Activated CD8-positive, alpha-beta memory T cell treated with anti-CD3 and anti-CD28 coated beads, Interleukin-2, amount 50 U/mL, for 24 hours (primary cell): Measurements from ENCODE around the gene NFKBIL1.

Experiments
- DNase-seq: peaks from one replicate; pipeline ENCODE4 v3.0.0-alpha.2; 2020; ENCODE audit errors: extremely low read depth

Gene NFKBIL1

DNA sequence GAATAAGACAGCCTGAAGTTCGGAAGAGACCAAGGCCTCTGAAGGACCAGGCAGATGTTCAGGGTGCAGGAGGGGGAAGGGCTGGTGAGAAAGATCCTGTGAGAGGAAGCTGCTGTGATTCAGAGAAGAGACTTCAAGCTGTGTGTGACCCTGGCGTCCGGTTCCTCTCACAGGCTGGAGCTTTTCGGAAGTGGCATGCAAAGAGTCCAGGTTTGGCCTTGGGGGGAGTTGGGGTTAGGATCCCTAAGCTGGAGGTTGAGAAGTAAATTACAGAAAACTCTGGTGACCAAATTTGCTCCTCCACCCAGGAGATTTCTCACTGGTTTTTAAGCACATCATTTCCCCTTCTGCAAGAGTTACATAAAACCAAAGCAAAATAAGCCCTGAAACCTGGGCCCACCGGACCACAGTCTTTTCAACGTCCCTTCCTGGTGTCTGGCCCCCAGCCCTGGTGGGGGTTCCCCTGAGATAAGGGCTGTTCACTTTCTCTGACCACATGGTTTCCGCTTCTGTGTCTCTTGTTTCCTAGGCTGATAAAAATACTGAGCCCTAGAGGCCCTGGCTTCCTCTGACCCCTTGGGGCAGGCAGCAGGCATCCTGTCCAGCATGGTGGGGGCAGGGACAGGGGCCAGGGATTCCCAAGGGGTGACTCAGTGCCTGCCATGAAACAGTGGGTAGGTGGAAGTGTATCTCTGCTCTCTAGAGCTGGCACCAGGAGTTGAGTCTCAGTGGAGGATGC, 12.7 kb downstream of the NFKBIL1 start:
- no peak for DNase-seq

DNA sequence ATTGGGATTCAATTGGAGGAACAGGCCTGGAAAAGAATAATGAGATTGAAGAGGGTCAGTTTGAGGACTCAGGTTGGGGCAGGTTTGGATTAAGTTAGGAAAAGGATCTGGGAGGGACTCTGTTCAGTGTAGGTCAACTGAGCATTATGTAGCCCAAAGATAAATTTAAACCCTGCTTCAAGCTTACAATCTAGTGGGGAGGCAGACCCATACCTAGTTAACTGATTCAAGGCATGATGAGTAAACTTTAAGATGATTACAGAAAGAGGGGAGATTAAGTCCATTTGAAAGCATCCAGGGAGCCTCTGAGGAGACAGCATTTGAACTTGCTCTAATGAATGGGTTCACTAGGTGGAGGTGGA, 13.3 kb downstream of the NFKBIL1 start:
- DNase-seq: no peak

DNA sequence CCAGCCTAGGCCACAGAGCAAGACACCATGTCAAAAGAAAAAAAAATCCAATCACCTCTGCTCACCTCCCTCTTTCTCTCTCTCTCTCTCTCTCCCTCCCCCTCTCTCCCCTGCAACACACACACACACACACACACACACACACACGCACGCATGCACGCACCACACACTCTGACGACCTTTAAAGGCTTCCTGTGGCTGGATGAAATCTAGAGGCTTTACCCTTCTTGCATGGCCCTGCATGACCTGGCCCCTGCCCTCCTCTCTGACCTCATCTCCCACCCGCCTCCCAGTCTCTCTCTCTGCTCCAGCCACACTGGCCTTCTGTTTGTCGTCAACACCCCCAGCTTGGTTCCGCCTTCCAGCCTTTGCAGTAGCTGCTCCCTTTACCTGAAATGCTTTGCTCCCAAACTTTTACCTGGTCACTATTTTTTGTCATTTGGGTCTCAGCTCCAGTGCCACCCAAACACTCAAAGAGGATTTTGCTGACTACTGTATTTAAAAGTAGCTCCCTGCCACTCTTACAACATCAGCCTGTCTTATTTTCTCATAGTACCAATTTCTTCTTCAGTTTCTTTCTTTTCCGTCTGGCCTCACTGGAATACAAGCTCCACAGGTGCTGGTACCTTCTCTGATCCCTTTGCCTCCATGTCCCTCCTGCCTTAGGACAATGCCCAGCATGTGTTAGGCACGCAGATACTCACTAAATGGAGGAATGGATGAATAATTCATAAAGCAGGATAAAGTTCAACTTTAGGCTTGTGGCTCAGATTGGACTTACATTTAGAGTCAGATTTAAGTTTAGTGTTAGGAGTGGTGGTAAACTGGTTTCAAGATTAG, 20.3 kb downstream of the NFKBIL1 start:
- no peak for DNase-seq

DNA sequence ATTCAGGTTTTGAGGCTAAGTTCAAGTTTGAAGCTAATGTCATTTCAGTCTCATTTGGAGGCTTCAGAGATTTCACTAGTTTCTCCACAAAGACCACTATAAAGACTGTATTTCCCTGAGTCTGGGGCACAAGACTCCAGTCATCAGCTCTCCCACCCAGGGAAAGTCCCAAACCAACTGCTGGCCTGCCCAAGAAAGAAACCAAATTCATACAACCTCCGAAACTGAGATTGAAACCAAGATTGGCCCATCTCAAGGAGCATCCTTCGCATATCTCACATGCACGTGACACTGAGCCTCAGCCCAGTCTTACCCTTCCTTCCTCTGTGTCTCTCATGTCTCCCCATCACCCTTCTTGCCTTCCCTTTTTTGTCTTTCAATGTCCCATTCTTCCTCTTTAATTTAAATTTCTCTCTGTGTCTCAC, 21.1 kb downstream of the NFKBIL1 start:
- no peak for DNase-seq

DNA sequence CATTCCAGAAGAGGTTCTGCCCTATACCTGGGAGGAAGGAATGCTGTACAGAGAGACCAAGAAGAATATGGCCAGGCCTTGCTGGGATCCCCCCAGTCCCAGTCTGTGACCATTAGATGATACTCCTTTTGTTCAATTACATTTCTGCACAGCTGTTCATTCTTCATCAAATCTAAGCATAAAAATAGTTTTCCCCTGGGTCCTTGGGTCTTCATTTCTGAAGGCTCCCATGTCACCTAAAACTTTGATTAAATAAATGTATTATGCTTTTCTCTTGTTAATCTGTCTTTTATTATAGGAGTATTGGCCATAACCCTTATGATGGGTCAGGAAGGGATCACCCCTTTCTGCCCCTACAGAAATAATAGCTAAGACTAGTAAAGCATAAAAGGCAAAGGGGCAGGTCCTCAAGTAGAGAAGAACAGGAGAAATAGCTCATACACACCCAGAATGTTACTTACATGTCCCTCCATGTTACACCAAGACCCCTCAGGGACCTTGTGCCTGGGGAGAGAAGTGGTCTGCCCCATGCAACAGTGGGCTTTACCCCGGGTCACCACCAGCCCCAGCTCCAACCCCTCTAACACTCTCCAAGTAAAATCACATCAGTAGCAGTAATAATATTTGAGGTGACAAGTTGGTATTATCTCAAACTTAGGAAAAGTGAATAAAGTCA, 22.6 kb downstream of the NFKBIL1 start:
- no peak for DNase-seq

DNA sequence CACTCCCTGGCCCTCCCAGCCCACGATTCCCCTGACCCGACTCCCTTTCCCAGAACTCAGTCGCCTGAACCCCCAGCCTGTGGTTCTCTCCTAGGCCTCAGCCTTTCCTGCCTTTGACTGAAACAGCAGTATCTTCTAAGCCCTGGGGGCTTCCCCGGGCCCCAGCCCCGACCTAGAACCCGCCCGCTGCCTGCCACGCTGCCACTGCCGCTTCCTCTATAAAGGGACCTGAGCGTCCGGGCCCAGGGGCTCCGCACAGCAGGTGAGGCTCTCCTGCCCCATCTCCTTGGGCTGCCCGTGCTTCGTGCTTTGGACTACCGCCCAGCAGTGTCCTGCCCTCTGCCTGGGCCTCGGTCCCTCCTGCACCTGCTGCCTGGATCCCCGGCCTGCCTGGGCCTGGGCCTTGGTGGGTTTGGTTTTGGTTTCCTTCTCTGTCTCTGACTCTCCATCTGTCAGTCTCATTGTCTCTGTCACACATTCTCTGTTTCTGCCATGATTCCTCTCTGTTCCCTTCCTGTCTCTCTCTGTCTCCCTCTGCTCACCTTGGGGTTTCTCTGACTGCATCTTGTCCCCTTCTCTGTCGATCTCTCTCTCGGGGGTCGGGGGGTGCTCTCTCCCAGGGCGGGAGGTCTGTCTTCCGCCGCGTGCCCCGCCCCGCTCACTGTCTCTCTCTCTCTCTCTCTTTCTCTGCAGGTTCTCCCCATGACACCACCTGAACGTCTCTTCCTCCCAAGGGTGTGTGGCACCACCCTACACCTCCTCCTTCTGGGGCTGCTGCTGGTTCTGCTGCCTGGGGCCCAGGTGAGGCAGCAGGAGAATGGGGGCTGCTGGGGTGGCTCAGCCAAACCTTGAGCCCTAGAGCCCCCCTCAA, 24.9 kb downstream of the NFKBIL1 start, which contains the start of gene LTA:
LTA (plus strand) TSS at position 249 of the 871 bp plus-strand sequence; CDS start at position 703, 454 bp downstream.
- no peak for DNase-seq

DNA sequence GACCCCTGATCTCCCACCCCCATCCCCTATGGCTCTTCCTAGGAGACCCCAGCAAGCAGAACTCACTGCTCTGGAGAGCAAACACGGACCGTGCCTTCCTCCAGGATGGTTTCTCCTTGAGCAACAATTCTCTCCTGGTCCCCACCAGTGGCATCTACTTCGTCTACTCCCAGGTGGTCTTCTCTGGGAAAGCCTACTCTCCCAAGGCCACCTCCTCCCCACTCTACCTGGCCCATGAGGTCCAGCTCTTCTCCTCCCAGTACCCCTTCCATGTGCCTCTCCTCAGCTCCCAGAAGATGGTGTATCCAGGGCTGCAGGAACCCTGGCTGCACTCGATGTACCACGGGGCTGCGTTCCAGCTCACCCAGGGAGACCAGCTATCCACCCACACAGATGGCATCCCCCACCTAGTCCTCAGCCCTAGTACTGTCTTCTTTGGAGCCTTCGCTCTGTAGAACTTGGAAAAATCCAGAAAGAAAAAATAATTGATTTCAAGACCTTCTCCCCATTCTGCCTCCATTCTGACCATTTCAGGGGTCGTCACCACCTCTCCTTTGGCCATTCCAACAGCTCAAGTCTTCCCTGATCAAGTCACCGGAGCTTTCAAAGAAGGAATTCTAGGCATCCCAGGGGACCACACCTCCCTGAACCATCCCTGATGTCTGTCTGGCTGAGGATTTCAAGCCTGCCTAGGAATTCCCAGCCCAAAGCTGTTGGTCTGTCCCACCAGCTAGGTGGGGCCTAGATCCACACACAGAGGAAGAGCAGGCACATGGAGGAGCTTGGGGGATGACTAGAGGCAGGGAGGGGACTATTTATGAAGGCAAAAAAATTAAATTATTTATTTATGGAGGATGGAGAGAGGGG, 26.1 kb downstream of the NFKBIL1 start:
- DNase-seq: no peak

DNA sequence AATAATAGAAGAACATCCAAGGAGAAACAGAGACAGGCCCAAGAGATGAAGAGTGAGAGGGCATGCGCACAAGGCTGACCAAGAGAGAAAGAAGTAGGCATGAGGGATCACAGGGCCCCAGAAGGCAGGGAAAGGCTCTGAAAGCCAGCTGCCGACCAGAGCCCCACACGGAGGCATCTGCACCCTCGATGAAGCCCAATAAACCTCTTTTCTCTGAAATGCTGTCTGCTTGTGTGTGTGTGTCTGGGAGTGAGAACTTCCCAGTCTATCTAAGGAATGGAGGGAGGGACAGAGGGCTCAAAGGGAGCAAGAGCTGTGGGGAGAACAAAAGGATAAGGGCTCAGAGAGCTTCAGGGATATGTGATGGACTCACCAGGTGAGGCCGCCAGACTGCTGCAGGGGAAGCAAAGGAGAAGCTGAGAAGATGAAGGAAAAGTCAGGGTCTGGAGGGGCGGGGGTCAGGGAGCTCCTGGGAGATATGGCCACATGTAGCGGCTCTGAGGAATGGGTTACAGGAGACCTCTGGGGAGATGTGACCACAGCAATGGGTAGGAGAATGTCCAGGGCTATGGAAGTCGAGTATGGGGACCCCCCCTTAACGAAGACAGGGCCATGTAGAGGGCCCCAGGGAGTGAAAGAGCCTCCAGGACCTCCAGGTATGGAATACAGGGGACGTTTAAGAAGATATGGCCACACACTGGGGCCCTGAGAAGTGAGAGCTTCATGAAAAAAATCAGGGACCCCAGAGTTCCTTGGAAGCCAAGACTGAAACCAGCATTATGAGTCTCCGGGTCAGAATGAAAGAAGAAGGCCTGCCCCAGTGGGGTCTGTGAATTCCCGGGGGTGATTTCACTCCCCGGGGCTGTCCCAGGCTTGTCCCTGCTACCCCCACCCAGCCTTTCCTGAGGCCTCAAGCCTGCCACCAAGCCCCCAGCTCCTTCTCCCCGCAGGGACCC, 27.0 kb downstream of the NFKBIL1 start:
- no peak for DNase-seq

DNA sequence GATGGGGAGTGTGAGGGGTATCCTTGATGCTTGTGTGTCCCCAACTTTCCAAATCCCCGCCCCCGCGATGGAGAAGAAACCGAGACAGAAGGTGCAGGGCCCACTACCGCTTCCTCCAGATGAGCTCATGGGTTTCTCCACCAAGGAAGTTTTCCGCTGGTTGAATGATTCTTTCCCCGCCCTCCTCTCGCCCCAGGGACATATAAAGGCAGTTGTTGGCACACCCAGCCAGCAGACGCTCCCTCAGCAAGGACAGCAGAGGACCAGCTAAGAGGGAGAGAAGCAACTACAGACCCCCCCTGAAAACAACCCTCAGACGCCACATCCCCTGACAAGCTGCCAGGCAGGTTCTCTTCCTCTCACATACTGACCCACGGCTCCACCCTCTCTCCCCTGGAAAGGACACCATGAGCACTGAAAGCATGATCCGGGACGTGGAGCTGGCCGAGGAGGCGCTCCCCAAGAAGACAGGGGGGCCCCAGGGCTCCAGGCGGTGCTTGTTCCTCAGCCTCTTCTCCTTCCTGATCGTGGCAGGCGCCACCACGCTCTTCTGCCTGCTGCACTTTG, 28.0 kb downstream of the NFKBIL1 start, which contains the start of gene TNF:
TNF (plus strand) TSS at position 231 of the 567 bp plus-strand sequence; CDS start at position 408, 177 bp downstream.
- DNase-seq: no peak

DNA sequence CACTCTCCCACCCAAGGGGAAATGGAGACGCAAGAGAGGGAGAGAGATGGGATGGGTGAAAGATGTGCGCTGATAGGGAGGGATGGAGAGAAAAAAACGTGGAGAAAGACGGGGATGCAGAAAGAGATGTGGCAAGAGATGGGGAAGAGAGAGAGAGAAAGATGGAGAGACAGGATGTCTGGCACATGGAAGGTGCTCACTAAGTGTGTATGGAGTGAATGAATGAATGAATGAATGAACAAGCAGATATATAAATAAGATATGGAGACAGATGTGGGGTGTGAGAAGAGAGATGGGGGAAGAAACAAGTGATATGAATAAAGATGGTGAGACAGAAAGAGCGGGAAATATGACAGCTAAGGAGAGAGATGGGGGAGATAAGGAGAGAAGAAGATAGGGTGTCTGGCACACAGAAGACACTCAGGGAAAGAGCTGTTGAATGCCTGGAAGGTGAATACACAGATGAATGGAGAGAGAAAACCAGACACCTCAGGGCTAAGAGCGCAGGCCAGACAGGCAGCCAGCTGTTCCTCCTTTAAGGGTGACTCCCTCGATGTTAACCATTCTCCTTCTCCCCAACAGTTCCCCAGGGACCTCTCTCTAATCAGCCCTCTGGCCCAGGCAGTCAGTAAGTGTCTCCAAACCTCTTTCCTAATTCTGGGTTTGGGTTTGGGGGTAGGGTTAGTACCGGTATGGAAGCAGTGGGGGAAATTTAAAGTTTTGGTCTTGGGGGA, 28.7 kb downstream of the NFKBIL1 start:
- no peak for DNase-seq

DNA sequence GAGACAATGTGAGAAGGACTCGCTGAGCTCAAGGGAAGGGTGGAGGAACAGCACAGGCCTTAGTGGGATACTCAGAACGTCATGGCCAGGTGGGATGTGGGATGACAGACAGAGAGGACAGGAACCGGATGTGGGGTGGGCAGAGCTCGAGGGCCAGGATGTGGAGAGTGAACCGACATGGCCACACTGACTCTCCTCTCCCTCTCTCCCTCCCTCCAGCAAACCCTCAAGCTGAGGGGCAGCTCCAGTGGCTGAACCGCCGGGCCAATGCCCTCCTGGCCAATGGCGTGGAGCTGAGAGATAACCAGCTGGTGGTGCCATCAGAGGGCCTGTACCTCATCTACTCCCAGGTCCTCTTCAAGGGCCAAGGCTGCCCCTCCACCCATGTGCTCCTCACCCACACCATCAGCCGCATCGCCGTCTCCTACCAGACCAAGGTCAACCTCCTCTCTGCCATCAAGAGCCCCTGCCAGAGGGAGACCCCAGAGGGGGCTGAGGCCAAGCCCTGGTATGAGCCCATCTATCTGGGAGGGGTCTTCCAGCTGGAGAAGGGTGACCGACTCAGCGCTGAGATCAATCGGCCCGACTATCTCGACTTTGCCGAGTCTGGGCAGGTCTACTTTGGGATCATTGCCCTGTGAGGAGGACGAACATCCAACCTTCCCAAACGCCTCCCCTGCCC, 29.6 kb downstream of the NFKBIL1 start:
- DNase-seq: no peak

DNA sequence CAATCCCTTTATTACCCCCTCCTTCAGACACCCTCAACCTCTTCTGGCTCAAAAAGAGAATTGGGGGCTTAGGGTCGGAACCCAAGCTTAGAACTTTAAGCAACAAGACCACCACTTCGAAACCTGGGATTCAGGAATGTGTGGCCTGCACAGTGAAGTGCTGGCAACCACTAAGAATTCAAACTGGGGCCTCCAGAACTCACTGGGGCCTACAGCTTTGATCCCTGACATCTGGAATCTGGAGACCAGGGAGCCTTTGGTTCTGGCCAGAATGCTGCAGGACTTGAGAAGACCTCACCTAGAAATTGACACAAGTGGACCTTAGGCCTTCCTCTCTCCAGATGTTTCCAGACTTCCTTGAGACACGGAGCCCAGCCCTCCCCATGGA, 30.2 kb downstream of the NFKBIL1 start:
- no peak for DNase-seq

DNA sequence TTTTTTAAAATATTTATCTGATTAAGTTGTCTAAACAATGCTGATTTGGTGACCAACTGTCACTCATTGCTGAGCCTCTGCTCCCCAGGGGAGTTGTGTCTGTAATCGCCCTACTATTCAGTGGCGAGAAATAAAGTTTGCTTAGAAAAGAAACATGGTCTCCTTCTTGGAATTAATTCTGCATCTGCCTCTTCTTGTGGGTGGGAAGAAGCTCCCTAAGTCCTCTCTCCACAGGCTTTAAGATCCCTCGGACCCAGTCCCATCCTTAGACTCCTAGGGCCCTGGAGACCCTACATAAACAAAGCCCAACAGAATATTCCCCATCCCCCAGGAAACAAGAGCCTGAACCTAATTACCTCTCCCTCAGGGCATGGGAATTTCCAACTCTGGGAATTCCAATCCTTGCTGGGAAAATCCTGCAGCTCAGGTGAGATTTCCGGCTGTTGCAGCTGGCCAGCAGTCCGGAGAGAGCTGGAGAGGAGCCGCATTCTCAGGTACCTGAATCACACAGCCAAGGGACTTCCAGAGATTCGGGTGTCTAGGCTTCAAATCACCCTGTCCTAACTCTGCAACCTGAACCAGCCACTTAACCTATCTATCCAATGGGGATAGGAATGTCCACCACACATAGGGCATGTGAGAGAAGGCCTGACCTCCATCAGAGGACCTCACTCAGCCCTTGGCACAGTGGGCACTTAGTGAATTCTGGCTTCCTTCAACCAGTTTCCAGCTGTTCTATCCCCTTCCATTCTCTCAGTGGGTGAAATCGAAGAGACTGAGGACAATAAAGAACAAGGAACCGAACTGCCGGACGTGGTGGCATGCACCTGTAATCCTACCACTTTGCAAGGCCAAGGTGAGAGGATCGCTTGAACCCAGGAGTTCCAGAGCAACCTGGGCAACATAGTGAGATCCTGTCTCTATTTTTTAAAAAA, 31.0 kb downstream of the NFKBIL1 start:
- no peak for DNase-seq

DNA sequence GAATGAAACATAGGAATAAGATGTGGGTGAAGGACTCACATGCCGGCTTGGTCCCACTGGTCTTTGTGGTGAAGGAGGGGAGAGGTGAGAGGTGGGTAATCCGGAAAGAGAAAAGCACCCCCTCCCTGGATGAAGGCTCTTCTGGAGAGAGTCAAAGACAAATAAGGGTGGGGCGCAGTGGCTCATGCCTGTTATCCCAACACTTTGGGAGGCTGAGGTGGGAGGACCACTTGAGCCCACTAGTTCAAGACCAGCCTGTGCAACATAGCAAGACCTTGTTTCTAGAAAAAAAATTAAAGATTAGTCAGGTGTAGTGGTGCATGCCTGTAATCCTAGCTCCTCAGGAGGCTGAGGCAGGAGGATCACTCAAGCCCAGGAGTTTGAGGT, 31.7 kb downstream of the NFKBIL1 start:
- no peak for DNase-seq

DNA sequence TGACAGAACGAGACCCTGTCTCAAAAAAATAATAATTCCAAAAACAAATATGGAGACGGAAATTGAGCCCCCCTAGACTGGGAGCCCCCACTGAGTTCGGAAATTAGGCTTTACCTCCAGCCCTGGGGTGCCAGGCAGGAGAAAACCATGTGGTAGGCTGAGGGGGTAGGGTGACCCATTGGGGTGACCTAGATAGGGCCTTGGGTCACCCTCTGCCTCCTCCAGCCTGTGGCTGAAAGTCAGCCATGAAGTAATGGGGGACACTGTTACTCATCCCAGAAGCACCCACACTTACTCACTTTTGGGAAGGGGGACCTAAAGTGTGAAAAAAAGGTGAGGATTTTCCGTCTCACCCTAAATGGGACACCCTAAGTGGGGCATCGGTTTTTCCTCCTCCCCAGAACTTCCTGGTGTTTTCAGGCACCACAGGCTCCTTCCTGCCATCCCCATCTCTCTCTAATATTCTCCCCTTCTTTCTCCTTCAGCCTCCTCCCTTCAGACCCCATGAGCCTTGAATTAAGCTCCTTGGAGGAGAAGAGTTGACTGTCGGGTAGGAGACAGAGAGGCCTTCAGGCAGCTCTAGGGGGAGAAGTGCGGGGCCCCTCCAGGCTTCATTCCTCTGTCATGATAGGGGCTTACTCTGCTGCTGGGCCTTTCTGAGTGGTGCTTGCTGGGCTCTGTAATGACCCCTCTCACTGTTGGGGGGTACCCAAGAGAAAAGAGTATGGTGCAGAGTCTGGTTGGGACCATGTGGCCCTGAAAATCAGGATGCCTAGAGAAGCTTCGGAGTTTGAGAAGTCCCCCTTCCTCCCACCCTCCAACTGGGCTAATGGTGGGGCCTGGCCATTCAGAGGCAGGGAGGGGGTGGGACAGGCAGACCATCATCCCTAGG, 32.4 kb downstream of the NFKBIL1 start:
- DNase-seq: no peak

DNA sequence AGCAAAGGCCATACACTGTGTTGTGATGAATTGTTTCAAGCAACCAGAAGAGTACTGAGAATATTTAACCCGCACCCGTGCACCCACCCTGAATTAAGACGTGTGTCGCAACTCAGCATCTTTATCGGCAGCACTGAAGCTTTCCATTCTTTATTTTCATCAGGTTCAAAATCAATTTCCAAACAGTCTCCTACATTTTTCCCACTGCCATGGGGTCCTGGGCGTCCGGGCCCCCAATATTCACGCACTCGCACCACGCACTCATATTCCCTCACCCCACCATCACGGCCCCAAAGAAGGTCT, 33.0 kb downstream of the NFKBIL1 start:
- no peak for DNase-seq
